Medulla oblongata (tissue), 1 donor: ENCODE data around the gene TAF5.
"Not testable (repeated sequence)": the region's sequence is repeated elsewhere in the genome, so short reads cannot be mapped to it uniquely, and the experiment has no call there.

Experiments used
- DNase-seq: peaks from one replicate; pipeline ENCODE4 v3.0.0-alpha.2; 2015; ENCODE audit errors: extremely low spot score

Gene TAF5

DNA sequence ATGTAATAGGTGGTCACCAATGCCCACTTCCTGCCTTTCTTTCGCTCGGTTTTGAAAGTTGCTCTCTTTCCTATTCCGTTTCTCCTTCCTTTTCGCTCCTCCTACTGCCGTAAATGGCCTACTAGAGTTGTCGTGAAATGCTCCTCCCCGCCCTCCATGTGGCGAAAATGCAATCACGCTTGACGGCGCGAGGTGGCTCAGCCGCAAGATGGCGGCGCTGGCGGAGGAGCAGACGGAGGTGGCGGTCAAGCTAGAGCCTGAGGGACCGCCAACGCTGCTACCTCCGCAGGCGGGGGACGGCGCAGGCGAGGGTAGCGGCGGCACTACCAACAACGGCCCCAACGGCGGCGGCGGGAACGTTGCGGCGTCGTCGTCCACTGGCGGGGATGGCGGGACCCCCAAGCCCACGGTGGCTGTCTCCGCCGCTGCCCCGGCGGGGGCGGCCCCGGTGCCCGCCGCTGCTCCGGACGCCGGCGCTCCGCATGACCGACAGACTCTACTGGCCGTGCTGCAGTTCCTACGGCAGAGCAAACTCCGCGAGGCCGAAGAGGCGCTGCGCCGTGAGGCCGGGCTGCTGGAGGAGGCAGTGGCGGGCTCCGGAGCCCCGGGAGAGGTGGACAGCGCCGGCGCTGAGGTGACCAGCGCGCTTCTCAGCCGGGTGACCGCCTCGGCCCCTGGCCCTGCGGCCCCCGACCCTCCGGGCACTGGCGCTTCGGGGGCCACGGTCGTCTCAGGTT, at the start of gene TAF5:
TAF5 (plus strand) TSS at position 195 of the 737 bp plus-strand sequence; CDS start at position 209, 14 bp downstream.
- peak; percentile 98 for DNase-seq

- no peak for DNase-seq
Measured at GRCh38 chr10:103327906-103328305, 39.9 kb upstream of the TAF5 start.

GRCh38 chr10:103333934-103334520, 33.7 kb upstream of the TAF5 start:
- peak; percentile 17 for DNase-seq

DNA sequence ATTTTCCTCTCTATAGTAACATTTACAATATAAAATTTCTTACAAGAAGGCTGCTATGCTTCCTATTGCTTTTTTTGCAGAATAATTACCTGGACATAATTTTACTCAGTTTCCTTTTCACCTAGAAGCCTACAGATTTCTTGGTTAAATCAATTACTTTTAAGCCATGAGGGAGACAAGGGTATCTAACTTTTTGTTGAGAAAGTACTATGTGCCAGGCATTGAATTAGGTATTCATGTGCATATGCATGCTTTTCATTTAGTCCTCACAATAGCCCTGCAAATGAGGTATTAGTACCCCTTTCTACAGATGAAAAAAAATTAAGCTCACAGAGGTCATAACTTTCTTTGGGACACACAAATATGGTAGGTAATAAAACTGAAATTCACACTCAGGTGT, 33.2 kb upstream of the TAF5 start:
- DNase-seq, result no peak

- no peak for DNase-seq
Measured at GRCh38 chr10:103336370-103336769, 31.4 kb upstream of the TAF5 start.

- no peak for DNase-seq
Measured at GRCh38 chr10:103350175-103350516, 17.6 kb upstream of the TAF5 start.

DNA sequence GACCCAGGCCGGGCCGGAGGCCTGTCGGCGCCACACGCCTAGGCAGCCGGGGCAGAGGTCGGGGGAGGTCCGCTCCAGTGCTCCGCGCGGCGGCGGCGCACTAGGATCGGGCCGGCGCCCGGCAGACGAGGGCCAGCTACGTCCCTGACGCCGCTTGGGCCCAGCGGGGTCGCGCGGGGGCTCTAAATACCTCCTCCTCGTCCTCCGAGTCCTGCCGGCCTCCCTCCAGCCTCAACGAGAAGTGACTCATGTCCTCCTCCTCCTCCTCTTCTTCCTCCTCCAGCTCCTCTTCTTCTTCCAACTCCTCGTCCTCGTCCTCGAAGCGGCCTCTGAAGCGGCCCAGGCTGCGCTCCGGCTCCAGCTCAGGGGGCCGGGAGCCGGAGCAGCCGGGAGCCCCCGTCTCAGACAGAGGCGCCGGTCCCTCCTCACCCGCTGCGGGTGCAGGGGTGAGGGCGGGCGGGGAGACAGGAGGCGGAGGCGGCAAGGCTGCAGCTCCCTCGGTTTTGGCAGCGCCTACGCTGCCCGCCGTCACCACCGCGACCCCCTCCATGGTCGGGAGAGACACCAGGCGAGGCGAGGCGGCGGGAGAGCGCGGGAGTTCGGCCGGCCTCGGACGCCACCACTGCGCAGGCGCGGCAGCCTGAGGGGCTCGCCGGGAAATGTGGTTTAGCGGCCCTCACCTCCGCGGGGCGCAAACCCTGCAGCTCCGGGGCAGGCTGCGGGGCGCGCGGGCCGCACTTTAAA, 17.1 kb upstream of the TAF5 start, which contains the start of gene PCGF6:
PCGF6 (minus strand) TSS at position 624 of the 744 bp plus-strand sequence; CDS start at position 550, 74 bp downstream.
- DNase-seq, result peak; percentile 81

DNA sequence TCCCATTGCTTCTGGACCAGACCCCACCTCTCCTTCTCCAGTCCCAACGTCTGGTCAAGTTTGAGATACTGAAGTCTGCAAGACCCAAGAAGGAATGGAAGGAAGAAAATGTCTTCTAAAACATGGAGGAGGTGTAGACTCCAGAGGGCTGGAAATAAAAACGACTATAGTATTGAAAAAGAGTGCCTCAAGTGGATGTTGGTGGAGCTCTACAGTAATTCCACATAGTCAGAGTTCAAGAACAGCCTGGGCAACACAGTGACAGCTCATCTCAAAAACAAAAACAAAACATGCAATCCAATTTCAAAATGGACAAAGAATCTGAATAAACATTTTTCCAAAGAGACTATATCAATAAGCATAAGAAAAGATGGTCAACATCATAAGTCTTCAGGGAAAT, 14.5 kb upstream of the TAF5 start:
- DNase-seq, result no peak

GRCh38 chr10:103354567-103354966, 13.2 kb upstream of the TAF5 start:
- not testable (repeated sequence) for DNase-seq

DNA sequence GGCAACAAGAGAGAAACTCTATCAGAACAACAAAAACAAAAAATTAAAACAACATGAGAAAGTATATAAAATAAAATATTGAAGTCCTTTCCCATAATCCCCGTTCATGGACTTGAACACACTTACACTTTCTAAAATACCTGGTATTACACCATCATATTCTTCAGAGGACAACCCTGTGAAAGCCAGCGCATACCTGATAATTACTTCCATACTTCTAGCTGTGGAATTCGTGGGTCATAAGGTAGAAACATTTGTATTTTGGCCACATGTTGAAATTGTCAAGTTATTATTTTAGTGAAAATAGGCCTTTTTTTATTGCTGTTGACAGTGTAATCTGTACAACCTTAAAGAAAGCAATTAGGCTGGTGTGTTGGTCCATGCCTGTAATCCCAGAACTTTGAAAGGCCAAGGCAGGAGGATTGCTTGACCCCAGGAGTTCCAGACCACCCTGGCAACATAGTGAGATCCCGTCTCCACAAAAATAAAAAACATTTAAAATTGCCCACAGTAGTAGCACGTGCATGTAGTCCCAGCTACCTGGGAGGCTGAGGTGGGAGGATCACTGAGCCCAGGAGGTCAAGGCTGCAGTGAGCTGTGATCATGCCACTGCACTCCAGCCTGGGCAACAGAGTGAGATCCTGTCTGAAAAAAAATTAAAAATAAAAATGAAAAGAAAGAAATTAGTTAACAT, 11.7 kb upstream of the TAF5 start:
- no peak for DNase-seq

- DNase-seq, result not testable (repeated sequence)
Measured at GRCh38 chr10:103359493-103359892, 8.3 kb upstream of the TAF5 start.

GRCh38 chr10:103360791-103361190, 7.0 kb upstream of the TAF5 start:
- not testable (repeated sequence) for DNase-seq

DNA sequence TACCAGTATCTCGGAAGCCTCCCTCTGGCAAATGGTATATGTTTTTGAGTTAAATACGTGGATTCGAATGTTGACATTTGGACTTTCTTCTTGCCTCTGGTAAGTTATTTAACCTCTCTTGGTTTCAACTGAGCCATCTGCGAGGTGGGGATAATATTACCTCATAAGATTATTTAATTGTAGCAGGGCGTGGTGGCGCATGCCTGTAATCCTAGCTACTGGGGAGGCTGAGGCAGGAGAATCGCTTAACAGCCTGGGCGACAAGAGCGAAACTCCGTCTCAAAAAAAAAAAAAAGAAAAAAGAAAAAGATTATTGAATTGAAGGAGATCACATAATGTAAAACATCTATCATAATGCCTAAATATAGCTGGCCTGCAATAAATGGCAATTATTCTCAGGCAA, 396 bp upstream of the TAF5 start:
- DNase-seq, result no peak

DNA sequence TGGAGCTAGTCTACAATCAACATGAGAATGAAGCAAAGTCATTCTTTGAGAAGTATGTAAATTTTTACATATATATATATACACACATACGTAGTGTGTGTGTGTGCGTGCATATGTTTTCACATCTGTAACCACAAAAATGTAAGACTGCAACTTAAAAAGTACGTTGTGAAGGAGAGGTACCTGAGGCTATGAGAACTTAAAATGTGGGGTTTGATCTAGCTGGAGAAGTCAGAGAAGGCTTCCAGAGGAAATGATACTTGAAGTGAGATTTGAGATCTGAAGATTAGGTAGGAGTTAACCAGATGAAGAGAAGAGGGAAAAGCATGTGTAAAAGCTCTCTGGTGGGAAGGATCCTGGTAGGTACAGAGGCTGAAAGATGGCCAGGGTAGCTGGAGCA, 5.8 kb downstream of the TAF5 start:
- DNase-seq, result no peak

- no peak for DNase-seq
Measured at GRCh38 chr10:103374263-103374662, 6.5 kb downstream of the TAF5 start.

- DNase-seq, result no peak
Measured at GRCh38 chr10:103382769-103383168, 15.0 kb downstream of the TAF5 start.

DNA sequence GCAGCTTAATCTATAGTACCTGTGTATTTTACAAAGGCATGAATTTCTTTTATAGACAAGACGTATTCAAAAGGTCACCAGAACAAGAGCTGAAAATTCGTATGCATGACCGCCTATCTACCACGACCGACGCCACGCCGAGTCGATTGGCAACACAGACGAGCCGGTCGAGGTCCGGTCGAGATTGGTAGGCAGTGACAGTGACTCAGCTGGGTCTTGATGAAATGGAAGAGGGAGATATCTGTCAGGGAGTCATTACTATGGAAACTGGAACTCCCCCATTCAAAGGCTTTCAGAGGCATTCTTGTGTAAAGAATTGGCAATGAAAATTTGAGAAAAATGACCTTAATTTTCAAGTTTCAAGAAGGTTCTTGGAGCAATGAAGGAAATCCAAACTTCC, 26.4 kb downstream of the TAF5 start:
- DNase-seq, result no peak

- no peak for DNase-seq
Measured at GRCh38 chr10:103395754-103396066, 27.9 kb downstream of the TAF5 start.

- DNase-seq, result peak; percentile 99
Measured at GRCh38 chr10:103396067-103396788, 28.5 kb downstream of the TAF5 start, which contains the start of the genes ATP5MK and PDCD11. TSS of gene ATP5MK (minus strand) at chr10:103396475. CDS start at chr10:103392457, 4,018 bp downstream. TSS of gene PDCD11 (plus strand) at chr10:103396626. CDS start at chr10:103398427, 1,801 bp downstream.

GRCh38 chr10:103396789-103397087, 29.0 kb downstream of the TAF5 start:
- no peak for DNase-seq

- no peak for DNase-seq
Measured at GRCh38 chr10:103397191-103397825, 29.5 kb downstream of the TAF5 start.
